CD4-positive, alpha-beta T cell (primary cell): ENCODE data around the gene DCDC2C. TPM values are rescaled to one million over a fixed set of nuclear protein-coding genes. Genes with fewer than 3 reads are reported as not detected.

Experiments
- ATAC-seq: fragments of 200-7000 bp; cut with Tn5 transposase; one replicate; pipeline ENCODE4 v1.10.0; 2022; ENCODE audit warnings: mild to moderate bottlenecking; ENCODE audit not compliant: poor library complexity
- CTCF ChIA-PET: fragments of 350-600 bp; sonication (Branson Sonifier 250); formaldehyde crosslinking; loops from one replicate; lab custom pipeline; 2021; ENCODE audit warnings: antibody characterized with exemption, inconsistent platforms; lab: Charles Lee
- POLR2A ChIA-PET: fragments of 350-600 bp; sonication (Branson Sonifier 250); formaldehyde crosslinking; loops from one replicate; lab custom pipeline; 2021; ENCODE audit warnings: antibody characterized with exemption, inconsistent platforms; lab: Charles Lee
- DNase-seq, 14 experiments: peaks; one replicate each; pipeline ENCODE4 v3.0.0-alpha.2; 2013 to 2020; ENCODE audit warnings: mixed read lengths in 2 of 14
- H3K27ac ChIP-seq, 2 donors: one replicate each; pipeline versions ENCODE4 v1.5.1 to v1.7.0; 2013; ENCODE audit warnings: low read length in 2 of 2, low read depth in 1 of 2, mild to moderate bottlenecking in 1 of 2
- H3K27me3 ChIP-seq, 2 experiments: 1 replicate in 1 of 2; 2 replicates in 1 of 2; pipeline versions ENCODE4 v1.6.1 to v1.7.0; 2013; ENCODE audit warnings: low read length in 2 of 2, control low read depth in 1 of 2, mild to moderate bottlenecking in 1 of 2, moderate library complexity in 1 of 2; ENCODE audit not compliant: insufficient read depth in 2 of 2, control insufficient read depth in 1 of 2
- H3K36me3 ChIP-seq: one replicate; pipeline ENCODE4 v1.6.1; 2013; ENCODE audit warnings: low read length, control low read depth; ENCODE audit not compliant: insufficient read depth
- H3K4me1 ChIP-seq: one replicate; pipeline ENCODE4 v1.6.1; 2013; ENCODE audit warnings: low read length, control low read depth; ENCODE audit not compliant: insufficient read depth
- H3K4me3 ChIP-seq: one replicate; pipeline ENCODE4 v1.5.1; 2013; ENCODE audit warnings: mild to moderate bottlenecking, low read length, moderate library complexity
- H3K9me3 ChIP-seq, 2 experiments: 1 replicate in 1 of 2; 2 replicates in 1 of 2; pipeline versions ENCODE4 v1.6.1 to v1.7.0; 2013; ENCODE audit warnings: low read length in 2 of 2, mild to moderate bottlenecking in 2 of 2, control low read depth in 1 of 2, moderate library complexity in 1 of 2; ENCODE audit not compliant: control insufficient read depth in 1 of 2, insufficient read depth in 1 of 2
- H3K27ac Mint-ChIP-seq: one replicate; pipeline ENCODE4 v1.8.0; 2020; ENCODE audit warnings: mixed read lengths
- H3K27me3 Mint-ChIP-seq: one replicate; pipeline ENCODE4 v1.8.0; 2021; ENCODE audit warnings: mixed read lengths
- H3K36me3 Mint-ChIP-seq: one replicate; pipeline ENCODE4 v1.8.0; 2021; ENCODE audit warnings: low read depth, mixed read lengths
- H3K4me1 Mint-ChIP-seq: one replicate; pipeline ENCODE4 v1.8.0; 2021; ENCODE audit warnings: low read depth, mixed read lengths
- H3K4me3 Mint-ChIP-seq: one replicate; pipeline ENCODE4 v1.8.0; 2020; ENCODE audit warnings: mild to moderate bottlenecking, mixed read lengths
- H3K9me3 Mint-ChIP-seq: one replicate; pipeline ENCODE4 v1.8.0; 2020; ENCODE audit warnings: mixed read lengths
- intact Hi-C, 2 experiments: fragments of 100-400 bp; cut with DNase I in 1 of 2; cut with micrococcal nuclease in 1 of 2; formaldehyde crosslinking; loops; one replicate each; pipeline versions ENCODE4 v1.15.1 to v1.9.0; 2023 to 2025; cut with DNase I, micrococcal nuclease
- total RNA-seq, 174 experiments: library from RNA in 2 of 174; stranded (reverse) in 2 of 174; gene quantifications; one replicate each; pipeline ENCODE4 v1.2.3 and lab custom pipeline; 2021 to 2026
- TF ChIP-seq, protein P1 (sequence below): fragments of 200-600 bp; IDR thresholded peaks from one replicate; pipeline ENCODE4 v1.8.0; 2022; ENCODE audit warnings: antibody characterized with exemption, mild to moderate bottlenecking

DCDC2C gene
- total RNA-seq, 2 experiments from 2014 or later = not detected

DNA sequence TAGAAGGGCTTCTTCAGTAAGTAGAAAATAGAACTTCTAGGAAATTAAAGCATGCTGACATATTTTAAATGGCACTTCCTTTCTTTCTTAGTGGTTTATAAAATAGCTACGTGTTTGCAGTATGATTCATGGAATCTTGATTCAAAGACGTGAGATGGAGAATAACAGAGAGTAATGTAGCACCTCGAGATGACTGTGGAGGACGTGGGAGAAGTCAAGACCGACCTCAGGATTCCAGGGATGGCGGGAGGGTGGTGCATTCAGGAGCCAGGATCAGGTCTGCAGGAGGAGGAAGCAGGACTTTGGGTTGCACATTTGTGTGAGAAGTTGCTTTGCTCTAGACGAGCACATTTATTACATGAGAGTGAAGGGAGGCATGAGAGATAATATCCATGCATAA, 56.0 kb downstream of the DCDC2C start:
- Mint-ChIP-seq H3K36me3 (no peaks in the 10 kb centered on the region), H3K9me3 (no peaks in the 10 kb centered on the region), H3K4me1 (no peaks in the 10 kb centered on the region), H3K27ac (no peak overlapping the region), H3K4me3 (no peak overlapping the region), H3K27me3 (peaks cover 26% of the 10 kb centered on the region)
- ChIA-PET CTCF (no interaction called here), POLR2A (no interaction called here)
- Histone ChIP-seq H3K36me3 (no peaks in the 10 kb centered on the region), H3K9me3 (peaks cover 0 to 6% of the 10 kb centered on the region in 2 experiments), H3K27ac (no peak overlapping the region), H3K4me3 (no peak overlapping the region), H3K27me3 (peaks cover 0 to 3% of the 10 kb centered on the region in 2 experiments), H3K4me1 (no peaks in the 10 kb centered on the region)
- intact Hi-C loops = no loop called here
- TF ChIP-seq, protein P1, sequence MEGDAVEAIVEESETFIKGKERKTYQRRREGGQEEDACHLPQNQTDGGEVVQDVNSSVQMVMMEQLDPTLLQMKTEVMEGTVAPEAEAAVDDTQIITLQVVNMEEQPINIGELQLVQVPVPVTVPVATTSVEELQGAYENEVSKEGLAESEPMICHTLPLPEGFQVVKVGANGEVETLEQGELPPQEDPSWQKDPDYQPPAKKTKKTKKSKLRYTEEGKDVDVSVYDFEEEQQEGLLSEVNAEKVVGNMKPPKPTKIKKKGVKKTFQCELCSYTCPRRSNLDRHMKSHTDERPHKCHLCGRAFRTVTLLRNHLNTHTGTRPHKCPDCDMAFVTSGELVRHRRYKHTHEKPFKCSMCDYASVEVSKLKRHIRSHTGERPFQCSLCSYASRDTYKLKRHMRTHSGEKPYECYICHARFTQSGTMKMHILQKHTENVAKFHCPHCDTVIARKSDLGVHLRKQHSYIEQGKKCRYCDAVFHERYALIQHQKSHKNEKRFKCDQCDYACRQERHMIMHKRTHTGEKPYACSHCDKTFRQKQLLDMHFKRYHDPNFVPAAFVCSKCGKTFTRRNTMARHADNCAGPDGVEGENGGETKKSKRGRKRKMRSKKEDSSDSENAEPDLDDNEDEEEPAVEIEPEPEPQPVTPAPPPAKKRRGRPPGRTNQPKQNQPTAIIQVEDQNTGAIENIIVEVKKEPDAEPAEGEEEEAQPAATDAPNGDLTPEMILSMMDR = no peak
- ATAC-seq (no peak), DNase-seq (no peak)

DNA sequence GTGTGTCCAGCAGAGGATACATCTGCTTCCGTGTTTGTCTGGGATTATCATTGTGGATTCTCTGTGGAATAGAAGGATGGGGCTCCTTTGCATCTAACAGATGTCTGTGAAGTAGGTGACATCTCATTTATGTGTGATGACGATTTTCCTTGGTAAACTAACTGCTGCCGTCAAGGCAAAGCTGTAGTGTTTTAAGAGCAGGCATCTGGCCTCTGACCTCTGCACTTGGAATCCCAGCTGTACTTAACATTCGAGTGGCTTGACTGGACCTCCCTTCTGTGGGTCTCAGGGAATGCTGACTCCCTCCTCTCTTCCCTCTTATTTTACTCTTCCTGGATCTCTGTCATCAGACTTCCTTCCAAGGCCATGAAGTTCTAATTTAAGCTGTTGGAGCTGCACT, 56.4 kb downstream of the DCDC2C start:
- Histone ChIP-seq H3K4me3 (no peak overlapping the region), H3K27ac (no peak overlapping the region), H3K4me1 (no peaks in the 10 kb centered on the region), H3K9me3 (peaks cover 0 to 6% of the 10 kb centered on the region in 2 experiments), H3K27me3 (peaks cover 0 to 3% of the 10 kb centered on the region in 2 experiments), H3K36me3 (no peaks in the 10 kb centered on the region)
- Mint-ChIP-seq H3K4me3 (no peak overlapping the region), H3K9me3 (no peaks in the 10 kb centered on the region), H3K27me3 (peaks cover 26% of the 10 kb centered on the region), H3K27ac (no peak overlapping the region), H3K36me3 (no peaks in the 10 kb centered on the region), H3K4me1 (no peaks in the 10 kb centered on the region)
- ChIA-PET POLR2A (no interaction called here), CTCF (no interaction called here)
- TF ChIP-seq, protein P1 = no peak
- ATAC-seq = no peak
- intact Hi-C loops = no loop called here
- DNase-seq = no peak

DNA sequence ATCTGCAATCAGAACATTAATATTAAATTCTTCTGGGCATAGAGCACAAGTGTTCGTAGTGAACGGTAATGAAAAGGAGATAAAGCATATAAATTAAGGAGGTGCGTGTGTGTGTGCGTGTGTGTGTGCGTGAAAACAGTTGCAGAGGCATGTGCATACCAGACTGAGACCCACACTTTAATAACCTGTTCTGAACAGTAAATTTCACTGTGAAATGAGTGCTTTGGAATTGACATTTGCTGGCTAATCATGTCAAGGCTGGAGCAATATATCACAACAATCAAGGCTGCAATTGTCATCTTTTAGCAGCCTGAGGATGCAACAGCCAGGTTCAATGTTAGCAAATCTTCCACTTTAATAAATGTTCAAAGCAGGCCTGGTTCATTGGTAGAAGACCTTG, 57.9 kb downstream of the DCDC2C start:
- no peak for ATAC-seq
- Mint-ChIP-seq H3K9me3 (no peaks in the 10 kb centered on the region), H3K4me3 (no peak overlapping the region), H3K4me1 (no peaks in the 10 kb centered on the region), H3K27me3 (peaks cover 26% of the 10 kb centered on the region), H3K27ac (no peak overlapping the region), H3K36me3 (no peaks in the 10 kb centered on the region)
- no peak overlapping the region for H3K4me3 ChIP-seq
- ChIA-PET POLR2A (no interaction called here), CTCF (no interaction called here)
- no peak for DNase-seq
- intact Hi-C loops = no loop called here
- no peaks in the 10 kb centered on the region for H3K4me1 ChIP-seq
- H3K27me3 ChIP-seq = peaks cover 0 to 5% of the 10 kb centered on the region in 2 experiments
- H3K9me3 ChIP-seq = peaks cover 0 to 6% of the 10 kb centered on the region in 2 experiments
- H3K36me3 ChIP-seq = no peaks in the 10 kb centered on the region
- H3K27ac ChIP-seq = no peak overlapping the region
- TF ChIP-seq, protein P1 = no peak
